GM23338 (cell line): ENCODE measurements around the gene CPLX4. TPM values are rescaled to one million over a fixed set of nuclear protein-coding genes. Genes with fewer than 3 reads are reported as not detected.

Experiments
- ATAC-seq: fragments of 200-7000 bp; cut with Tn5 transposase; 3 replicates; pipeline ENCODE4 v1.9.1; 2020
- DNase-seq: peaks from one replicate; pipeline ENCODE4 v3.0.0-alpha.2; 2015; ENCODE audit warnings: low spot score
- H2AFZ ChIP-seq: fragments of 200-600 bp; sonication (generic); 2 replicates; pipeline ENCODE4 v1.8.0; 2016; ENCODE audit warnings: antibody characterized with exemption, mild to moderate bottlenecking, moderate library complexity
- H3F3A ChIP-seq: fragments of 200-600 bp; sonication (generic); replicated peaks from 2 replicates; pipeline ENCODE4 v1.8.0; 2017; ENCODE audit warnings: antibody characterized with exemption, mixed run types, low read depth
- H3K27ac ChIP-seq: fragments of 200-600 bp; sonication (generic); 2 replicates; pipeline ENCODE4 v1.6.1; 2016; ENCODE audit warnings: low read depth
- H3K27me3 ChIP-seq: fragments of 200-600 bp; sonication (generic); 2 replicates; pipeline ENCODE4 v1.8.0; 2016; ENCODE audit warnings: mild to moderate bottlenecking, mixed run types, moderate library complexity; ENCODE audit not compliant: insufficient read depth
- H3K36me3 ChIP-seq: fragments of 200-600 bp; sonication (generic); 2 replicates; pipeline ENCODE4 v1.8.0; 2016; ENCODE audit warnings: mild to moderate bottlenecking; ENCODE audit not compliant: insufficient read depth
- H3K4me1 ChIP-seq: fragments of 200-600 bp; sonication (generic); 2 replicates; pipeline ENCODE4 v1.8.0; 2016; ENCODE audit warnings: mild to moderate bottlenecking, moderate library complexity; ENCODE audit not compliant: insufficient read depth
- H3K4me2 ChIP-seq: fragments of 200-600 bp; sonication (generic); 2 replicates; pipeline ENCODE4 v1.7.1; 2017; ENCODE audit warnings: mixed run types
- H3K4me3 ChIP-seq: fragments of 200-600 bp; sonication (generic); 2 replicates; pipeline ENCODE4 v1.6.1; 2016; ENCODE audit warnings: mixed run types
- H3K79me2 ChIP-seq: fragments of 200-600 bp; sonication (generic); replicated peaks from 2 replicates; pipeline ENCODE4 v1.8.0; 2017; ENCODE audit warnings: mild to moderate bottlenecking; ENCODE audit not compliant: insufficient read depth
- H3K9me2 ChIP-seq: fragments of 200-600 bp; sonication (generic); 2 replicates; pipeline ENCODE4 v1.8.0; 2017; ENCODE audit not compliant: insufficient read depth
- H4K20me1 ChIP-seq: fragments of 200-600 bp; sonication (generic); replicated peaks from 2 replicates; pipeline ENCODE4 v1.8.0; 2017; ENCODE audit warnings: mild to moderate bottlenecking; ENCODE audit not compliant: insufficient read depth
- H3K27ac Mint-ChIP-seq: 2 replicates; pipeline ENCODE4 v1.8.0; 2020; ENCODE audit warnings: inconsistent platforms, mild to moderate bottlenecking, moderate library complexity, mixed read lengths
- H3K27me3 Mint-ChIP-seq: 3 replicates; pipeline ENCODE4 v1.8.0; 2022; ENCODE audit warnings: low read depth, mild to moderate bottlenecking, moderate library complexity, mixed read lengths, inconsistent platforms; ENCODE audit not compliant: insufficient read depth, poor library complexity
- H3K36me3 Mint-ChIP-seq: 3 replicates; pipeline ENCODE4 v1.8.0; 2021; ENCODE audit warnings: low read depth, mild to moderate bottlenecking, inconsistent platforms, moderate library complexity, mixed read lengths
- H3K4me1 Mint-ChIP-seq: 3 replicates; pipeline ENCODE4 v1.8.0; 2020; ENCODE audit warnings: mild to moderate bottlenecking, inconsistent platforms, mixed read lengths
- H3K4me3 Mint-ChIP-seq: 3 replicates; pipeline ENCODE4 v1.8.0; 2021; ENCODE audit warnings: moderate library complexity, mild to moderate bottlenecking, inconsistent platforms, mixed read lengths
- H3K9me3 Mint-ChIP-seq: 3 replicates; pipeline ENCODE4 v1.8.0; 2020; ENCODE audit warnings: moderate library complexity, mild to moderate bottlenecking, inconsistent platforms, mixed read lengths
- ETS1 ChIP-seq: IDR thresholded peaks from 2 replicates; pipeline ENCODE4 v1.6.1; 2016; ENCODE audit warnings: antibody characterized with exemption
- EZH2 ChIP-seq: fragments of 200-600 bp; sonication (generic); IDR thresholded peaks from one replicate; pipeline ENCODE4 v1.8.0; 2017; ENCODE audit warnings: antibody characterized with exemption, mild to moderate bottlenecking, low read depth; ENCODE audit not compliant: unreplicated experiment
- POLR2AphosphoS5 ChIP-seq: IDR thresholded peaks from 2 replicates; pipeline ENCODE4 v1.6.1; 2016; ENCODE audit warnings: antibody characterized with exemption, low read depth
- REST ChIP-seq: IDR thresholded peaks from one replicate; pipeline ENCODE4 v1.6.1; 2018; ENCODE audit warnings: antibody characterized with exemption; ENCODE audit not compliant: unreplicated experiment
- STAT1 ChIP-seq: IDR thresholded peaks from one replicate; pipeline ENCODE4 v1.6.1; 2016; ENCODE audit warnings: antibody characterized with exemption; ENCODE audit not compliant: unreplicated experiment
- ZNF114 ChIP-seq: fragments of 250-450 bp; sonication (Bioruptor Pico); IDR thresholded peaks from 2 replicates; pipeline ENCODE4 v1.5.0; 2020; ENCODE audit warnings: mild to moderate bottlenecking, moderate library complexity
- ZNF331 ChIP-seq: fragments of 250-450 bp; sonication (Bioruptor Pico); IDR thresholded peaks from 2 replicates; pipeline ENCODE4 v1.5.0; 2020; ENCODE audit warnings: low read depth, mild to moderate bottlenecking, moderate library complexity
- polyA plus RNA-seq: library from polyadenylated mRNA; unstranded; fragments of >200 nt; fragmentation: Nextera tagmentation; extraction: Ambion mirVana; gene quantifications from 2 replicates; pipeline ENCODE4 v1.2.1, GENCODE V29; 2016
- total RNA-seq: library from RNA; depleted of rRNA; stranded (reverse); fragments of >200 nt; shearing (Covaris generic); gene quantifications from 2 replicates; pipeline ENCODE4 v1.2.3, GENCODE V29; 2014

The CPLX4 gene
- total and polyA plus RNA-seq, 2 experiments from 2014 or later = not detected

GRCh38 chr18:59332986-59333385 is 14.5 kb upstream of the CPLX4 start:
- Mint-ChIP-seq H3K36me3 (peaks cover 39% of the 10 kb centered on the region), H3K27me3 (no peaks in the 10 kb centered on the region)

GRCh38 chr18:59328683-59329082 is 10.2 kb upstream of the CPLX4 start:
- Mint-ChIP-seq H3K4me1 (peaks cover 4% of the 10 kb centered on the region; the same call in 2 of the 3 replicates), H3K9me3 (no peaks in the 10 kb centered on the region), H3K27ac (no peak overlapping the region), H3K36me3 (peaks cover 33% of the 10 kb centered on the region; the same call in 2 of the 3 replicates), H3K4me3 (no peak overlapping the region), H3K27me3 (no peaks in the 10 kb centered on the region)
- H3F3A ChIP-seq = no peaks in the 10 kb centered on the region
- ATAC-seq = no peak
- peaks cover 6% of the 10 kb centered on the region; the same call in 1 of the 2 replicates for H3K9me2 ChIP-seq
- H3K4me2 ChIP-seq = no peak overlapping the region
- H3K4me3 ChIP-seq = no peak overlapping the region
- no peak for TF ChIP-seq STAT1
- no peak for TF ChIP-seq EZH2
- no peak for TF ChIP-seq ZNF114
- TF ChIP-seq POLR2AphosphoS5 = no peak
- TF ChIP-seq ZNF331 (CRISPR knock-in tag) = no peak
- TF ChIP-seq REST = no peak
- no peak for TF ChIP-seq ETS1
- no peaks in the 10 kb centered on the region for H3K79me2 ChIP-seq
- H3K4me1 ChIP-seq = no peaks in the 10 kb centered on the region
- no peak overlapping the region for H2AFZ ChIP-seq
- no peak overlapping the region for H3K27ac ChIP-seq
- no peaks in the 10 kb centered on the region for H3K27me3 ChIP-seq
- peaks cover 34% of the 10 kb centered on the region for H3K36me3 ChIP-seq
- no peaks in the 10 kb centered on the region; the same call in 1 of the 2 replicates for H4K20me1 ChIP-seq
- DNase-seq = no peak

More at GRCh38 chr18:59332986-59333385, 14.5 kb upstream of the CPLX4 start:
- H3K79me2 ChIP-seq = peaks cover 5% of the 10 kb centered on the region; the same call in 1 of the 2 replicates
- H3K4me2 ChIP-seq = no peak overlapping the region
- Mint-ChIP-seq H3K9me3 (no peaks in the 10 kb centered on the region), H3K4me3 (no peak overlapping the region), H3K4me1 (no peaks in the 10 kb centered on the region), H3K27ac (no peak overlapping the region)
- no peak for TF ChIP-seq ZNF114
- no peak overlapping the region for H3K27ac ChIP-seq
- no peak overlapping the region for H3K4me3 ChIP-seq
- H4K20me1 ChIP-seq = peaks cover 12% of the 10 kb centered on the region
- H2AFZ ChIP-seq = no peak overlapping the region
- H3F3A ChIP-seq = no peaks in the 10 kb centered on the region
- H3K4me1 ChIP-seq = no peaks in the 10 kb centered on the region
- no peaks in the 10 kb centered on the region for H3K27me3 ChIP-seq
- no peak for ATAC-seq
- DNase-seq = no peak
- peaks cover 41% of the 10 kb centered on the region for H3K36me3 ChIP-seq
- no peaks in the 10 kb centered on the region for H3K9me2 ChIP-seq
